NCI-H2081 (cell line): Measurements from ENCODE around the gene ATOX1.

Experiments
- DNase-seq, 2 experiments: peaks; one replicate each; lab custom pipeline; 2025; lab: John Stamatoyannopoulos, UW

Gene ATOX1

DNA sequence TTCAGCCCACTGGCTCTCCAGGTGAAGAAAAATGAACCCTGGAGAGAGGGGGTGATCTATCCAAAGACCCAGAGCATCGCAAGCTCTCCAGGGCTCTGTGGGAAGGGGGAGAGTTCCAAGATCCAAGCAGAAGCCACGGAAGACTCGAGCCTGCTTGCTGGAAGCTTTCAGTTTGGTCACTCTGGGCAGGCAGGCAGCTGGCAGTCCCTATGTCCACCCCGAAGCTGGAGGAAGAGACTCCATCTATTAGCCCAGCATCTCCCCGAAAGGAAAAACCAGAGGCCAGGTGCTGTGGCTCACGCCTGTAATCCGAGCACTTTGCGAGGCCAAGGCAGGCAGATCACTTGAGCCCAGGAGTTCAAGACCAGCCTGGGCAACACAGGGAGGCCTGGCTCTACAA lies 61.0 kb downstream of the ATOX1 start:
- DNase-seq: no peak

- DNase-seq: no peak
These were observed 61.9 kb downstream of the ATOX1 start for GRCh38 chr5:151696470-151697061.

- no peak for DNase-seq
These were observed 63.0 kb downstream of the ATOX1 start for GRCh38 chr5:151695464-151695863.

DNA sequence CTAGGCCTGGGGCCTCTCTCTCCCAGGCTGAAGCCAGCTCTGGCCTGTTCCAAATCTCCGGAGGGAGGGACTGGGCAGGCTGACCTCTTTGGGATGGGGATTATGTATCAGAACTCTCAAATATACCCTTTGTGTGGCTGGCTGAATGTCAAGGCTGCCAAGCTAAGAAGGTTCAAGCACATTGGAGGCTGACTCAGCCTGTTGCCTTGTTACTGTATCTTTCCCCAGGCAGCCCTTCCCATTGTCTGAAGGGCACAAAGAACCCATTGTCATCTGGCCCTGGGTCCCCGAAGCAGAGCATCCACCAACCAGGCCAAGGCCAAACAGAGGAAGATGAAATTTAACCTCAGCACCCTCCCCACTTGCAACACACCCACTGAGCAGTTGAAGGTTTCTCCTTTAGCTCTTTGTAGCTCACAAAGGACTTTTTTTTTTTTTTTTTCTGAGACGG lies 64.4 kb downstream of the ATOX1 start:
- DNase-seq: no peak
